Measurements from ENCODE around the gene WFIKKN2.

The WFIKKN2 gene

DNA sequence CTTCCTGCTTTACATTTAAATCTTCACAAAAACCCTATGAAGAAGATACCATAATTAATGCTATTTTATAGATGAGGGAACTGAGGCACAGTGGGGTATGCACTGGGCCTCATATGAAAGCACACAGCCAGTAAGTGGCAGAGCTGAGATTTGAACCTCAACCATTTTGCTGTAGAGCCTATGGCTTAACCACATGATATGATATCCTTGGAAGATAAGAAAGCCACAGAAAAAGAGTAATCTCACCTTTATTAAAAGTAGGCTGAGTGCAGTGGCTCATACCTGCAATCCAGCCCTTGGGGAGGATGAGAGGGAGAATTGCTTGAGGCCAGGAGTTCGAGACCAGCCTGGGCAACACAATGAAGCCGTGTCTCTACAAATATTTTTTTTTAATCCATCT, 45.8 kb downstream of the WFIKKN2 start:
- no peak for DNase-seq

DNA sequence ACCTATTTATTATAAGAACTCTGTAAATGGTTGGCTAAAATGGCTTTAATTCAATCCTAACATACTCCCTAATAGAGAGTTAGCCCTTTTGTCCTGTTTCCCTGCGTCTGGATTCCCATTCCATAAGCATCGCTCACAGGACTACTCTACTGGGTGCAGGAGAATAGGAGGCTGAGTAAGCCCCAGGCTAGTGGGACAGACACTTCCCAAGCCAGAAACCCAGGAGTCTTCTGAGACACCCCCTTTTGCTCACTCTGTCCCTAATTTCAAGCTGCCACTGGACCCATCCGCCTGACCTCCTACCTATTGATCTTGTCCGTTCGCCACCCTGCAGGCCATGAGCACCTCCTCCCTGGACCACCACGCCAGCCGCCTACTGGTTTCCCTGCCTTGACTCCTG, 47.5 kb downstream of the WFIKKN2 start:
- no peak for DNase-seq

DNA sequence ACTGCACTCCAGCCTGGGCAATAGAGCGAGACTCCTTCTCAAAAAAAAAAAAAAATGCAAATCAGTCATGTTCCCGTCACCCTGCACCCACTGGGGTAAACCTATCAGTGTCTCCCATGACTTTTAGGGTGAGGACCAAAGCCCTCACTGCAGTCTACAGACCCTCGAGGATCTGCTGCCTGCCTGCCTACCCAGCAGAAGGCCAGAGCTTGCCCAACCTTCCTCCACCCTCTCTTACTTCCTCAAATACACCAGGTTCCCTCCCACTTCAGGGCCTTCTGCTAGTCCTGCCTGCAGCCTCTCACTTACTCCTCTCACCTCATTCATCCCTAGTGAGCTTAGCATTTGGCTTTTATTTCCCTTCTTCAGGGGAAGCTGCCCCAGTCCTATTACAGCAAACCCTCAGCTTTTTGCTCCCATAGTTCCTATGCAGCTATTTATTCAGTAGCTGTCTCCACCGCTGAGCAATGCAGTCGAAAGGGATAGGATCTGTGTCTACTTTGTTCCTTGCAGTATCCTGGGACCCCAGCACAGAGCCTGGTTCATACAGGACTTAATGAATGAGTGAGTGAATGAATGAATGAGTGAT, 48.6 kb downstream of the WFIKKN2 start:
- DNase-seq = no peak

DNA sequence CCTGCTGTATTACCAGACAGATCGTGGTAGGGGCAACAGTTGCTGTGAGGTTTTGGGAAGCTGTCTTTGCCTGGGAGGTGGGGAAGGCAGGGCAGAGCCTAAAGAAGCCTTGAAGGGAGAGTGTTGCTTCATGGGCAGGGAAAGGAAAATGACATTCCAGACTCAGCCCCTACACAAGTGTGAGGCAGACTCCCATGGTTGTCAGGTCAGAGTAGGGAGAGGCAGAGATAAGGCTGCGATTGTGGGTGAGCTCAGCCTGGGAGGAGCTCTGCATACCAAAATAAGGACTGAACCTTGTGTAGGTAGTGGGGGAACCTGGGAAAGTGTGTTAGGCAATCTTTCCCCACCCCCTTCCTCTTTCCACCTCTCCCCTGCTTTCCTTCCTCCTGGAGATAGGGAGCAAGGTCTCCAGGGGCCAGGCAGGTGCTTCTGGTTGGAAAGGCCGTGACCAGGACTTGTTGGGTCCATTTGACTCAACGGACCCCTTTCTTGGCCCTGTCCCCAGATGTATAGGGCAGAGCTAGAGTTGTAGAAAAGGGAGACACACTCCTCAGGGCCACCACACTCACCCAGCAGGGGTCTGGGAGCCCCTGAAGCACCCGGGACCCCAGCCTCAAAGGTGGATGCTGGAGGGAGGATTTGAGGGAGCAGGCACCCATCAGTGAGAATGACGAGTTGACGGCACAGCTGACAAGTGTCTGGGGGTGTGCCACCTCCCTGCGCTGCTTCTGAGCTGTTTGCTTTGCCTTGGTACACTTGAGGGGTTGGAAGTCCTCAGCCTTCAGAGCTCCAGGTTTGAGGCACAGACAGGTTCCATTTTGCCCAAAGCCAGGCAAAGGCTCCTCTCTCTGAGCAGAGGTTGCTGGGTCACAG, 49.3 kb downstream of the WFIKKN2 start:
- DNase-seq = no peak

DNA sequence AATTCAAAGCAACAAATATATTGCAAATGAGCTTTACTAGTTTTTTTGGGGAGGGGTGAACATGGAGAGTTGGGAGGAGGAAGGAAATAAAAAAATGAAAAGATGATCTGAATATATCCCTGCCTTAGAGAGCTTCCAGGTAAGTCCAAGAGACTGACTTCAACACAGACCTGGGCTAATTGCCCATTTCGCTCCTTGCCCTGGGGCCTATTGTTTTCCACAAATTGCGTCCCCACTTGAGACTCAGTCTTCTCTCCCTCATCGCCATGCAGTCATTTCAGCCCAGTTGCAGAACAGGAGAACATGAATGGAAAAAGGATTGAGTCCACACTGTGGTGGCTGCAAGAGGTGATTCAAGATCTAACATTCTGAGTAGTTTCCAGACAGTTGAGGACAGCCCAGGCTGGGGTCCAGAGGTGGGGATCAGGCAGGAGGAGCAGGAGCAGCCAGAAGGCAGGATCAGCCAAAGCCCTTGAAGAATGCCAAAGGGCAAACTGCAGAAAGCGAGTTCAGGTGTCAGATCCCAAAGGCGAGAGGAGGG, 52.4 kb downstream of the WFIKKN2 start:
- DNase-seq = no peak

DNA sequence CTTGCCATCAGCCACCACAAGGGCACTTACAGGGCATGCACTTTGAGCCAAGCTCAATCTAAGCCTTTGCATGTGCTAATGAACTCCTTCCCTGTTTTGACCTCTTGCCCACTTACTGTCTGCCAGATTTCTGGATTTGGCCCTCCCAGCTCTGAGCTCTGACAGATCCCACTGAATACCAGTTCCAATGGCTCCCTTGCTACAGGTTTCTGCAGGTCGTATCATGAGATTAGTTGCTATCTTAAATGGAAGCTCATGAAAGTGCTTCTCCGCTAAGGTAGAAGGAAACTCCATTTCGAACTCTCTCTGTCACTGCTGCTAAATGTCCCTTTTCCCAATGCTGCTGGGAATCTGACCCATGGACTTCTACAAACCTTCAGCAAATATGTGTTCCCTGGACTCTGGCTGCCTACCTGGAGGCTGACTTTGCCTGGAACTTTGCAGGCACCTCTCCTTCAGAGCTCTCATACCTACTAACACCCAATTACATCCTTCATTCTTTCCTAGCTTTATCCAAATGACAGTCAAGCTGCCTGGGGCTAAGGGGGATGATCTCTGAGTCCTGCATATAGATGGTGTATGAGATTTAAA, 54.2 kb downstream of the WFIKKN2 start:
- DNase-seq = no peak

DNA sequence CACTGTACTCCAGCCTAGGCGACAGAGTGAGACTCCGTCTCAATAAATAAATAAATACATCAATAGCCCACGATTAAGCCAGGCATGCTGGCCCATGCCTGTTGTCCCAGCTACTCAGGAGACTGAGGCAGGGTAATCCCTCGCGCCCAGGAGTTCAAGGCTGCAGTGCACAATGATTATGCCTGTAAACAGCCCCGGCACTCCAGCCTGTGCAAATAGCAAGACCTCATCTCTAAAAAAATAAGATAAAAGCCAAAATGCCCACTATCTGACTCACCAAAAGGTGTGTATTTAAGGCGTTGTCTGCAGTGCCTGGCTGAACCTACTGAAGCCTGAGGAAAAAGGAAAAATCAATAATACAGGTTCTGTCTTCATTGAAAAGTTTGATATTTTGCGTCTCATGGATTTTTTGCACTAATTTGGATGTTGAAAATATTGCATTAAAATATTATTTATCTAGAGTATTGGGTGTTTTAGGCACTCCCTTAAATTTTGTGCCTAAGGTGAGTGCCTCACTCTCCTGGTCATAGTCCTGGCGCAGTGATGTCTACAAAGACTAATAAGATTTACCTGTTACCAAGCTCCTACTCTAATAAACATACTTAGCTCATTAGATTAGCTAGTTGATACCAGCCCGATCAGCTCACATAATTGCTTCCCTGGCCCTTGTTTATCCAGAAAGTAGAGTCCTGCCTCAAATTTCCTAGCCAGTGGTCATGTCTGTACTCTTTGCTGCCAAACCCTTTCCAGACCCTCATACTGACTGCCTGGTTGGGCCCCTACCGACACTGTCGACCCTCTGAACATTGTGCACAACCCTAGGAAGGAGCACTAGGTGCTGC, 55.5 kb downstream of the WFIKKN2 start:
- no peak for DNase-seq

DNA sequence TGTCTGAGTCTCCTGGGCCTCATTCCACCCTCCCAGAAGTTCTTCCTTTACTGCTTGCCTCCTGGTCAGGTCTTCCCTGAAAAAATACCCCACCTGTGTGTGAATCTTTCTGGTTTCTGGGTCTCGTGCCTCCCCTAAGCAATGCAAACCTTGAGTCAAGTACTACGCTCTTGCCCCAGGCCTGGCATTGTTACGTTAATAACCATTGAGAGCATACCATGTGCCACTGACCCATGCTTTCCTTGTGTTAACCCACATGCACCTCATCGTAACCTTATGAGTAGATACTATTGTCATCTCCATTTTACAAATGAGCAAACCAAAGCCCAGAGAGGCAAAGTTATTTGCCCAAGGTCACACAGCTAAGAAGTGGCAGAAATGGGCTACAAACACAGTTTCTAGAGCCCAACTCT, 56.2 kb downstream of the WFIKKN2 start:
- no peak for DNase-seq
